ENCODE data around the gene UGT1A4. TPM values are rescaled to one million over a fixed set of nuclear protein-coding genes. Genes with fewer than 3 reads are reported as not detected.

UGT1A4 gene
- total RNA-seq, 1 experiment from 2014 or later, result 73.6 TPM

GRCh38 chr2:233673896-233674295 lies 44.6 kb upstream of the UGT1A4 start:
- ChIA-PET POLR2A (ENCODE audit: unreplicated experiment) (no interaction called here), CTCF (no interaction called here)
- Histone ChIP-seq H3K9me3 (ENCODE audit: insufficient read depth, low read depth) (no peaks in the 10 kb centered on the region; the same call in 1 of the 2 replicates), H3K79me2 (ENCODE audit: low read depth) (no peaks in the 10 kb centered on the region), H3K9me2 (ENCODE audit: insufficient read depth) (peaks cover 4% of the 10 kb centered on the region; the same call in 1 of the 2 replicates), H3K4me2 (no peak overlapping the region), H4K20me1 (ENCODE audit: insufficient read depth) (no peaks in the 10 kb centered on the region), H3K27me3 (ENCODE audit: insufficient read depth, low read depth) (no peaks in the 10 kb centered on the region), H3K27ac (no peak overlapping the region), H3K4me3 (no peak overlapping the region), H2AFZ (no peak overlapping the region), H3F3A (ENCODE audit: insufficient read depth, low read depth) (no peaks in the 10 kb centered on the region), H3K4me1 (replicated peaks; ENCODE audit: insufficient read depth) (no peaks in the 10 kb centered on the region), H3K36me3 (ENCODE audit: low read depth) (no peaks in the 10 kb centered on the region)
- no TSS peak for BruUV-seq (replicated peaks)
- peak in 1 of 2 experiments; percentile 22 for DNase-seq
- intact Hi-C loops (cut with micrococcal nuclease; ENCODE audit: unreplicated experiment), result no loop called here
- TF ChIP-seq EZH2 (IDR thresholded peaks at IDR 0.05; ENCODE audit: low read depth), result no peak
- TF ChIP-seq CTCF (conservative IDR thresholded peaks at IDR 0.05), result no peak

GRCh38 chr2:233674314-233674713 lies 44.2 kb upstream of the UGT1A4 start:
- Histone ChIP-seq H2AFZ (no peak overlapping the region), H3K4me1 (replicated peaks; ENCODE audit: insufficient read depth) (no peaks in the 10 kb centered on the region), H3K4me3 (no peak overlapping the region), H3K36me3 (ENCODE audit: low read depth) (no peaks in the 10 kb centered on the region), H4K20me1 (ENCODE audit: insufficient read depth) (no peaks in the 10 kb centered on the region), H3K4me2 (no peak overlapping the region), H3K79me2 (ENCODE audit: low read depth) (no peaks in the 10 kb centered on the region), H3K27me3 (ENCODE audit: insufficient read depth, low read depth) (no peaks in the 10 kb centered on the region), H3K9me2 (ENCODE audit: insufficient read depth) (peaks cover 4% of the 10 kb centered on the region; the same call in 1 of the 2 replicates), H3F3A (ENCODE audit: insufficient read depth, low read depth) (no peaks in the 10 kb centered on the region), H3K9me3 (ENCODE audit: insufficient read depth, low read depth) (no peaks in the 10 kb centered on the region; the same call in 1 of the 2 replicates), H3K27ac (no peak overlapping the region)
- peak in 1 of 2 experiments; percentile 22 for DNase-seq
- intact Hi-C loops (cut with micrococcal nuclease; ENCODE audit: unreplicated experiment), result no loop called here
- ChIA-PET CTCF (no interaction called here), POLR2A (ENCODE audit: unreplicated experiment) (no interaction called here)
- no TSS peak for BruUV-seq (replicated peaks)
- TF ChIP-seq CTCF (conservative IDR thresholded peaks at IDR 0.05), result no peak; the same call in 1 of the 2 replicates
- no peak for TF ChIP-seq EZH2 (IDR thresholded peaks at IDR 0.05; ENCODE audit: low read depth)

GRCh38 chr2:233674995-233675394 lies 43.5 kb upstream of the UGT1A4 start:
- H3F3A ChIP-seq (ENCODE audit: insufficient read depth, low read depth), result no peaks in the 10 kb centered on the region
- H3K9me2 ChIP-seq (ENCODE audit: insufficient read depth), result peaks cover 4% of the 10 kb centered on the region; the same call in 1 of the 2 replicates
- no peaks in the 10 kb centered on the region for H3K79me2 ChIP-seq (ENCODE audit: low read depth)
- no peak overlapping the region for H3K27ac ChIP-seq
- no peaks in the 10 kb centered on the region for H3K4me1 ChIP-seq (replicated peaks; ENCODE audit: insufficient read depth)
- ChIA-PET POLR2A (ENCODE audit: unreplicated experiment) (no interaction called here), CTCF (no interaction called here)
- BruUV-seq (replicated peaks), result no TSS peak
- TF ChIP-seq CTCF (conservative IDR thresholded peaks at IDR 0.05) (no peak), EZH2 (IDR thresholded peaks at IDR 0.05; ENCODE audit: low read depth) (no peak)
- DNase-seq, result peak in 1 of 2 experiments; percentile 15
- intact Hi-C loops (cut with micrococcal nuclease; ENCODE audit: unreplicated experiment), result no loop called here
- no peaks in the 10 kb centered on the region for H4K20me1 ChIP-seq (ENCODE audit: insufficient read depth)
- H2AFZ ChIP-seq, result no peak overlapping the region
- no peaks in the 10 kb centered on the region for H3K27me3 ChIP-seq (ENCODE audit: insufficient read depth, low read depth)
- no peak overlapping the region for H3K4me3 ChIP-seq
- H3K36me3 ChIP-seq (ENCODE audit: low read depth), result no peaks in the 10 kb centered on the region
- 0 out of 2 replicates have a peak, but pooled peaks cover 1% of the 10 kb centered on the region for H3K9me3 ChIP-seq (ENCODE audit: insufficient read depth, low read depth)
- no peak overlapping the region for H3K4me2 ChIP-seq
